GM23338 (cell line): ENCODE results near the gene SPTBN4. TPM values are rescaled to one million over a fixed set of nuclear protein-coding genes. Genes with fewer than 3 reads are reported as not detected.

Source experiments
- ATAC-seq: fragments of 200-7000 bp; cut with Tn5 transposase; 3 replicates; pipeline ENCODE4 v1.9.1; 2020
- DNase-seq: peaks from one replicate; pipeline ENCODE4 v3.0.0-alpha.2; 2015; ENCODE audit warnings: low spot score
- H2AFZ ChIP-seq: fragments of 200-600 bp; sonication (generic); 2 replicates; pipeline ENCODE4 v1.8.0; 2016; ENCODE audit warnings: antibody characterized with exemption, mild to moderate bottlenecking, moderate library complexity
- H3F3A ChIP-seq: fragments of 200-600 bp; sonication (generic); replicated peaks from 2 replicates; pipeline ENCODE4 v1.8.0; 2017; ENCODE audit warnings: antibody characterized with exemption, mixed run types, low read depth
- H3K27ac ChIP-seq: fragments of 200-600 bp; sonication (generic); 2 replicates; pipeline ENCODE4 v1.6.1; 2016; ENCODE audit warnings: low read depth
- H3K27me3 ChIP-seq: fragments of 200-600 bp; sonication (generic); 2 replicates; pipeline ENCODE4 v1.8.0; 2016; ENCODE audit warnings: mild to moderate bottlenecking, mixed run types, moderate library complexity; ENCODE audit not compliant: insufficient read depth
- H3K36me3 ChIP-seq: fragments of 200-600 bp; sonication (generic); 2 replicates; pipeline ENCODE4 v1.8.0; 2016; ENCODE audit warnings: mild to moderate bottlenecking; ENCODE audit not compliant: insufficient read depth
- H3K4me1 ChIP-seq: fragments of 200-600 bp; sonication (generic); 2 replicates; pipeline ENCODE4 v1.8.0; 2016; ENCODE audit warnings: mild to moderate bottlenecking, moderate library complexity; ENCODE audit not compliant: insufficient read depth
- H3K4me2 ChIP-seq: fragments of 200-600 bp; sonication (generic); 2 replicates; pipeline ENCODE4 v1.7.1; 2017; ENCODE audit warnings: mixed run types
- H3K4me3 ChIP-seq: fragments of 200-600 bp; sonication (generic); 2 replicates; pipeline ENCODE4 v1.6.1; 2016; ENCODE audit warnings: mixed run types
- H3K79me2 ChIP-seq: fragments of 200-600 bp; sonication (generic); replicated peaks from 2 replicates; pipeline ENCODE4 v1.8.0; 2017; ENCODE audit warnings: mild to moderate bottlenecking; ENCODE audit not compliant: insufficient read depth
- H3K9me2 ChIP-seq: fragments of 200-600 bp; sonication (generic); 2 replicates; pipeline ENCODE4 v1.8.0; 2017; ENCODE audit not compliant: insufficient read depth
- H4K20me1 ChIP-seq: fragments of 200-600 bp; sonication (generic); replicated peaks from 2 replicates; pipeline ENCODE4 v1.8.0; 2017; ENCODE audit warnings: mild to moderate bottlenecking; ENCODE audit not compliant: insufficient read depth
- H3K27ac Mint-ChIP-seq: 2 replicates; pipeline ENCODE4 v1.8.0; 2020; ENCODE audit warnings: inconsistent platforms, mild to moderate bottlenecking, moderate library complexity, mixed read lengths
- H3K27me3 Mint-ChIP-seq: 3 replicates; pipeline ENCODE4 v1.8.0; 2022; ENCODE audit warnings: low read depth, mild to moderate bottlenecking, moderate library complexity, mixed read lengths, inconsistent platforms; ENCODE audit not compliant: insufficient read depth, poor library complexity
- H3K36me3 Mint-ChIP-seq: 3 replicates; pipeline ENCODE4 v1.8.0; 2021; ENCODE audit warnings: low read depth, mild to moderate bottlenecking, inconsistent platforms, moderate library complexity, mixed read lengths
- H3K4me1 Mint-ChIP-seq: 3 replicates; pipeline ENCODE4 v1.8.0; 2020; ENCODE audit warnings: mild to moderate bottlenecking, inconsistent platforms, mixed read lengths
- H3K4me3 Mint-ChIP-seq: 3 replicates; pipeline ENCODE4 v1.8.0; 2021; ENCODE audit warnings: moderate library complexity, mild to moderate bottlenecking, inconsistent platforms, mixed read lengths
- H3K9me3 Mint-ChIP-seq: 3 replicates; pipeline ENCODE4 v1.8.0; 2020; ENCODE audit warnings: moderate library complexity, mild to moderate bottlenecking, inconsistent platforms, mixed read lengths
- CREB1 ChIP-seq: fragments of 250-450 bp; sonication (Bioruptor Pico); IDR thresholded peaks from 2 replicates; pipeline ENCODE4 v1.5.0; 2020; ENCODE audit warnings: low read depth, mild to moderate bottlenecking, moderate library complexity
- EZH2 ChIP-seq: fragments of 200-600 bp; sonication (generic); IDR thresholded peaks from one replicate; pipeline ENCODE4 v1.8.0; 2017; ENCODE audit warnings: antibody characterized with exemption, mild to moderate bottlenecking, low read depth; ENCODE audit not compliant: unreplicated experiment
- JUNB ChIP-seq: IDR thresholded peaks from one replicate; pipeline ENCODE4 v1.6.1; 2016; ENCODE audit warnings: antibody characterized with exemption; ENCODE audit not compliant: unreplicated experiment
- POLR2AphosphoS5 ChIP-seq: IDR thresholded peaks from 2 replicates; pipeline ENCODE4 v1.6.1; 2016; ENCODE audit warnings: antibody characterized with exemption, low read depth
- ZNF462 ChIP-seq: fragments of 250-450 bp; sonication (Bioruptor Pico); IDR thresholded peaks from 2 replicates; pipeline ENCODE4 v1.5.0; 2020; ENCODE audit warnings: mild to moderate bottlenecking, moderate library complexity
- polyA plus RNA-seq: library from polyadenylated mRNA; unstranded; fragments of >200 nt; fragmentation: Nextera tagmentation; extraction: Ambion mirVana; gene quantifications from 2 replicates; pipeline ENCODE4 v1.2.1, GENCODE V29; 2016
- total RNA-seq: library from RNA; depleted of rRNA; stranded (reverse); fragments of >200 nt; shearing (Covaris generic); gene quantifications from 2 replicates; pipeline ENCODE4 v1.2.3, GENCODE V29; 2014
- TF ChIP-seq, protein P1 (sequence below): IDR thresholded peaks from 2 replicates; pipeline ENCODE4 v1.6.1; 2016; ENCODE audit warnings: antibody characterized with exemption

SPTBN4 gene
- total and polyA plus RNA-seq, 2 experiments from 2014 or later: 1.6 to 2.3 TPM

DNA sequence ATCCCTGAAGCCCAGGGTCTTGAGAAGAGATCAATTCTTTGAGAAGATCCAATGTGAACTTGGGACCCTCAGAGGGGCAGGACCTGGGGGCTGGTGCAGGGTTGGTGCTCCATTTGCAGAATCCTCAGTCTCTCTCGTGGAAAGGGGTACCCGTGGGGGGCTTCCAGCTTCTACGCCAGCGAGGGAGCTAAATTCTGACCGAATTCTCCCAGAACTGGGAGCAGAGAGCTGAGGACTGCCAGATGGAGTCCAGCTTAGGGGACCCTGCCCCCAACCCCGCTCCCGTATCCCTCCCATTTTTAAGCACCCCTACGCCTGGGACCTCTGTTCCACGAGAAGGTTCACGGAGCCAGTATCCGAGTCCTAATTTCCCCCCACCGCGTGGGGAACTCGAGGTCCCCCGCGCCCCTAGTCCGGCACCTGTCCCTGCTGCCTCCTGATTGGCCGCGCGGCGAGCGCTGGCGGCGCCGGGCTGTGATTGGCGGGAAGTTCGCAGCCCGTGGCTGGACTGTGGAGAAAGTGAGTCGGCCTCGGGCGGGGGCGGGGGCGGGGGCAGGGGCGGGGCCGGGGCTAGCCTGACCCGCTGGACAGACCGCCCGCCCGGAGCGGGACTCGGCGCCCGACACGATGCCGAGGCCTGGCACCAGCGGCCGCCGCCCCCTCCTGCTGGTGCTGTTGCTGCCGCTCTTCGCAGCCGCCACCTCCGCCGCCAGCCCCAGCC, 130.0 kb downstream of the SPTBN4 start:
- H3K9me2 ChIP-seq: no peaks in the 10 kb centered on the region
- H3K79me2 ChIP-seq: no peaks in the 10 kb centered on the region
- H3K4me1 ChIP-seq: peaks cover 39% of the 10 kb centered on the region
- peak; percentile 35 for ATAC-seq
- peaks cover 62% of the 10 kb centered on the region for H3K27me3 ChIP-seq
- H3K4me3 ChIP-seq: peak overlapping the region; percentile 61
- peaks cover 34% of the 10 kb centered on the region for H3K4me1 Mint-ChIP-seq
- H2AFZ ChIP-seq: 0 out of 2 replicates have a peak overlapping the region, but pooled peaks have one; percentile 63
- H3K4me3 Mint-ChIP-seq: peak overlapping the region; percentile 26; the same call in 1 of the 3 replicates
- peaks cover 53% of the 10 kb centered on the region for H3K27me3 Mint-ChIP-seq
- H3K27ac ChIP-seq: no peak overlapping the region
- TF ChIP-seq POLR2AphosphoS5: 0 out of 2 replicates have a peak, but pooled peaks have one; percentile 26
- TF ChIP-seq JUNB: no peak
- H3F3A ChIP-seq: peaks cover 15% of the 10 kb centered on the region; the same call in 1 of the 2 replicates
- H4K20me1 ChIP-seq: no peaks in the 10 kb centered on the region; the same call in 1 of the 2 replicates
- no peaks in the 10 kb centered on the region for H3K36me3 ChIP-seq
- peak; percentile 80 for DNase-seq
- H3K36me3 Mint-ChIP-seq: no peaks in the 10 kb centered on the region
- no peak overlapping the region for H3K27ac Mint-ChIP-seq
- peak overlapping the region; percentile 86 for H3K4me2 ChIP-seq
- H3K9me3 Mint-ChIP-seq: no peaks in the 10 kb centered on the region; the same call in 2 of the 3 replicates

- Histone ChIP-seq H3K27me3 (peaks cover 68% of the 10 kb centered on the region), H3K9me2 (no peaks in the 10 kb centered on the region), H2AFZ (0 out of 2 replicates have a peak overlapping the region, but pooled peaks have one; percentile 23), H3K79me2 (no peaks in the 10 kb centered on the region), H3K4me1 (peaks cover 42% of the 10 kb centered on the region), H3F3A (peaks cover 15% of the 10 kb centered on the region; the same call in 1 of the 2 replicates), H3K4me3 (peak overlapping the region; percentile 61), H4K20me1 (no peaks in the 10 kb centered on the region; the same call in 1 of the 2 replicates), H3K27ac (no peak overlapping the region), H3K4me2 (peak overlapping the region; percentile 86), H3K36me3 (no peaks in the 10 kb centered on the region)
- DNase-seq (no peak), ATAC-seq (no peak)
- no peaks in the 10 kb centered on the region; the same call in 2 of the 3 replicates for H3K9me3 Mint-ChIP-seq
- TF ChIP-seq ZNF462 (CRISPR knock-in tag) (no peak), CREB1 (no peak), EZH2 (peak; percentile 42)
- TF ChIP-seq, protein P1, sequence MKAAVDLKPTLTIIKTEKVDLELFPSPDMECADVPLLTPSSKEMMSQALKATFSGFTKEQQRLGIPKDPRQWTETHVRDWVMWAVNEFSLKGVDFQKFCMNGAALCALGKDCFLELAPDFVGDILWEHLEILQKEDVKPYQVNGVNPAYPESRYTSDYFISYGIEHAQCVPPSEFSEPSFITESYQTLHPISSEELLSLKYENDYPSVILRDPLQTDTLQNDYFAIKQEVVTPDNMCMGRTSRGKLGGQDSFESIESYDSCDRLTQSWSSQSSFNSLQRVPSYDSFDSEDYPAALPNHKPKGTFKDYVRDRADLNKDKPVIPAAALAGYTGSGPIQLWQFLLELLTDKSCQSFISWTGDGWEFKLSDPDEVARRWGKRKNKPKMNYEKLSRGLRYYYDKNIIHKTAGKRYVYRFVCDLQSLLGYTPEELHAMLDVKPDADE: no peak
- H3K4me1 Mint-ChIP-seq: peaks cover 39% of the 10 kb centered on the region
- peaks cover 58% of the 10 kb centered on the region for H3K27me3 Mint-ChIP-seq
- H3K4me3 Mint-ChIP-seq: peak overlapping the region; percentile 70
- H3K36me3 Mint-ChIP-seq: no peaks in the 10 kb centered on the region
- no peak overlapping the region for H3K27ac Mint-ChIP-seq
Measured at GRCh38 chr19:40597329-40597838, 130.6 kb downstream of the SPTBN4 start.
